ENCODE results near the gene MRFAP1. TPM values are rescaled to one million over a fixed set of nuclear protein-coding genes. Genes with fewer than 3 reads are reported as not detected.

The MRFAP1 gene
- total and polyA plus RNA-seq, 2 of the 4 experiments (the other 2 are of a cell fraction) = 65.4 to 268 TPM

DNA sequence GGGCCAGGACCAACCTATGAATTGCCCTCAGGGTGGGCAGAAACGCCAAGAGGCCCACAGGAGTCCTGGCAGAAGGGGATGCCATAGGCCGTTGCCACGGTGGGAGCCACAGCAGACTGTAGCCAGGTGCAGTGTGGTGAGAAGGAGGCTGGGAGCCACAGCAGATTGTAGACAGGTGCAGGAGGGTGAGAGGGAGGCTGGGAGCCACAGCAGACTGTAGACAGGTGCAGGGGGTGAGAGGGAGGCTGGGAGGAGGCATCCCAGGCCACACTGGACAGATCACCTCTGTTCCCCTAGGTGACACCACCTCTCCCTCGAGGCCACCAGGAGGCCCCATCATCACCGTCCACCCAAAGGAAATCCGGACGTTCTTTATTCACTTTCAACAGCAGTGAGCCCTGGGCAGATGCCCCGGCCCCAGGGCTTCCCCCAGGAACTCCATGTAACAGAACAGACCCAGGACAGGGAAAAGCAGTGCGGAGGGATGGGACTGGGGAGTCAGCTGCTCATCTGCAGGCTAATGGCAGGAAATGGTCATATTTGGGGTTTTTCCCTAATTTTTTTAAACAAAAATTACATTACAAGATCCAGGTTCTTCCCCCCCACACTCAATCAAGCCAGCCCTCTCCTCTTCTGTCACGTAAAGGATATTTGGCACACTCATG lies 19.5 kb upstream of the MRFAP1 start:
- no peak overlapping the region for H4K8ac ChIP-seq (ENCODE audit: low read depth in 2 of 2, low read length in 2 of 2)
- H3K23ac ChIP-seq (ENCODE audit: low read depth, low read length) = no peak overlapping the region
- CTCF ChIA-PET = no interaction called here
- H3K9ac ChIP-seq (ENCODE audit: low read depth, low read length) = no peak overlapping the region
- no peak overlapping the region for H3K4me2 ChIP-seq (ENCODE audit: low read depth, low read length)
- peaks cover 31% of the 10 kb centered on the region for H3K36me3 ChIP-seq (ENCODE audit: control insufficient read depth, insufficient read depth, low read length)
- in situ Hi-C loops (cut with MboI; ENCODE audit: low sequenced_read_pairs) = no loop called here
- H4K5ac ChIP-seq (ENCODE audit: low read depth, low read length) = no peak overlapping the region
- no peak overlapping the region for H2BK20ac ChIP-seq (ENCODE audit: low read depth, low read length)
- H3K56ac ChIP-seq (ENCODE audit: extremely low read depth, insufficient read depth, low read length) = no peak overlapping the region
- H2AK5ac ChIP-seq (ENCODE audit: low read depth, low read length) = no peak overlapping the region
- no peak overlapping the region for H2BK15ac ChIP-seq (ENCODE audit: low read depth, low read length)
- H2BK5ac ChIP-seq (ENCODE audit: low read depth, low read length, poor library complexity, severe bottlenecking) = no peak overlapping the region
- POLR2A ChIA-PET (ENCODE audit: unreplicated experiment) = no interaction called here
- H3K9me1 ChIP-seq (ENCODE audit: insufficient read depth, low read length) = no peaks in the 10 kb centered on the region; the same call in 1 of the 2 replicates
- H4K91ac ChIP-seq (ENCODE audit: insufficient read depth, low read depth, low read length) = no peak overlapping the region
- ATAC-seq (ENCODE audit: low read depth) = no peak
- dilution Hi-C loops (cut with HindIII; ENCODE audit: low sequenced_read_pairs, unreplicated experiment) = no loop called here
- H3K9me3 ChIP-seq (ENCODE audit: control insufficient read depth, insufficient read depth, low read length) = no peaks in the 10 kb centered on the region
- no peak overlapping the region for H3K27ac ChIP-seq (ENCODE audit: insufficient read depth, low read length)
- H3K27me3 ChIP-seq (ENCODE audit: control insufficient read depth, insufficient read depth, low read length) = no peaks in the 10 kb centered on the region
- no peak overlapping the region for H3K4ac ChIP-seq (ENCODE audit: low read depth, low read length)
- no peak overlapping the region for H2BK120ac ChIP-seq (ENCODE audit: low read depth, low read length)
- H3K18ac ChIP-seq (ENCODE audit: low read depth, low read length) = no peak overlapping the region
- no CpG with 5 or more reads among the region's 10 CpGs for WGBS, 2 experiments (ENCODE audit: extremely low coverage in 2 of 2, insufficient read length in 1 of 2)
- H3K79me1 ChIP-seq (ENCODE audit: low read depth in 1 of 2, low read length in 2 of 2) = no peaks in the 10 kb centered on the region
- no peak overlapping the region for H3K4me3 ChIP-seq (ENCODE audit: insufficient read depth, low read depth, low read length)
- H3K4me1 ChIP-seq (ENCODE audit: control insufficient read depth, insufficient read depth, low read length) = no peaks in the 10 kb centered on the region
- DNase-seq = no peak
- no peak overlapping the region for H2AFZ ChIP-seq (replicated peaks; ENCODE audit: low read length, poor library complexity)
- TF ChIP-seq CEBPB (IDR thresholded peaks at IDR 0.05; ENCODE audit: low read depth, low read length) (no peak), SMC3 (IDR thresholded peaks at IDR 0.05; ENCODE audit: low read depth, low read length) (0 out of 2 replicates have a peak, but pooled peaks have one; percentile 4)
- H4K20me1 ChIP-seq (ENCODE audit: insufficient read depth, low read length) = no peaks in the 10 kb centered on the region
- no TSS peak for BruUV-seq (replicated peaks)
- no peak overlapping the region for H2AK9ac ChIP-seq (replicated peaks; ENCODE audit: low read depth, low read length, poor library complexity)
- no peak overlapping the region for H3K14ac ChIP-seq (replicated peaks; ENCODE audit: low read depth, low read length)
- intact Hi-C loops (cut with micrococcal nuclease) = no loop called here
